ENCODE results near the gene ATP5PD.

Gene ATP5PD

DNA sequence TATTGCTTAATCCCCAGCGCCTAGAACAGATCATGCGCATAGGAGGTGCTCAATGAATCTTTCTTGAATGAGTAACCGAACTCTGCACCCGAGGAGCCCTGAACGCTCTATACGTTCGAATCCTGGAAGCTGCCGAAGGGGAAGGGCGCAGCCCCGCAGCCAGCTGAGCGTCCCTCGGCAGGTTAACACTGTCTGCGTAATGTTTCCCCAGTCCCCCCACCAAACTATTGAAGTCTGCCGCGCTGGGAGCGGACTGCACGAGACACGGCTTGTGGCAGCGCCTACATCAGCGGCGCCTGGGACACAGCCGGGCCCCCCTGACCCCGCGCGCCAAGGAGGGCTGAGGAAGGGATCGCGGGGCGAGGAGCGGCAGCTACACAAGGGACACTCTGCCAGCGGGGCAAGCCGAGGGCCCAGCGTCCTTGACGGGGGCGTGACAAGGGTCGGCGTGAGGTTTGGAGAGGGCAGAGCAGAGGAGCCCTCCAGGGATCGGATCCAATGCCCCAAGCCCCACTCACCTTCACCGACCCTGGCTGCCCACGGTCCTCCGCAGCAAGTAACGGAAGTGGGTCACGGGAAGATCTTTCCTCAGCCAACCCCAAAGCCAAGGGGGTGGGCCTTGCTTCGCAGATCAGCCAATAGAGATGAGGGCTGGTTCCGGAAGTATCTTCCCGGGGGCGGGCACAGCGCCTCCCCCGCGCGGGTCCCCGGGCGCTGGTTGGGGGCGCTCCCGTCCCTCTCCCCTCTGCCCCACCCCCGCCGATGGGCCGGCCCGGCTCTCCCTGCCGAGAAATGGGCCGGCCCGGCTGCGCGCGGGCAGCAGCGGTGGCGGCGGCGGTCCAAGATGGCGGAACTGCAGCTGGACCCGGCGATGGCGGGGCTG, at the start of gene ATP5PD, which contains the start of gene KCTD2:
Gene ATP5PD, minus strand, starts transcription at position 563 of the 883 bp plus-strand sequence. CDS start 4,319 bp downstream, outside the sequence.
Gene KCTD2, plus strand, starts transcription at position 819 of the 883 bp plus-strand sequence. Its CDS starts 26 bp downstream, at position 845.
- DNase-seq (ENCODE audit: low read depth in 2 of 2, low spot score in 1 of 2) = peak; percentile 86 to 93

DNA sequence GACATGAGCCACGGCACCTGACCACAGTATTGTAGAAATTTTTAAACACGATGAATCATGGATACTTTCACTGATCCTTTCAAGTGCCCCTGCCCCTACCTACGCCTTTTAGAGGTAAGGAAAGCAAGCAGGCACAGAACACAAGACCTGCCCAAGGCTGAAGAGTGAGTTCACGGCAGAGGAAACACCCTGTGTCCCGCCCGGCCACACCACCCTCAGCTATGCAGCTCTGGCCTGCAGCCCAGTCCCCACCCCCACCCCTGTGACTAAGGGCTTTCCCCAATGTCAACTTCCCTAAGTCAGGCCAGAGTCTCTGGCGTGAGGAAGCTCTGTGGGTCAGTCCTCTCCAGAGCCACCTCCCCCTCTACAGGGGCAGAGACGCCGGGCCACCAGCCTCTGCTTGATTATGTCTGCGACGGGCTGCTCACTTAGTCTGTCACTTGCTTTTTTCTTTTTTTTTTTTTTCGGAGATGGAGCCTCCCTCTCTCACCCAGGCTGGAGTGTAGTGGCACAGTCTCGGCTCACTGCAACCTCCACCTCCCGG, 49.4 kb upstream of the ATP5PD start:
- no peak for DNase-seq (ENCODE audit: low read depth in 2 of 2, low spot score in 1 of 2)

DNA sequence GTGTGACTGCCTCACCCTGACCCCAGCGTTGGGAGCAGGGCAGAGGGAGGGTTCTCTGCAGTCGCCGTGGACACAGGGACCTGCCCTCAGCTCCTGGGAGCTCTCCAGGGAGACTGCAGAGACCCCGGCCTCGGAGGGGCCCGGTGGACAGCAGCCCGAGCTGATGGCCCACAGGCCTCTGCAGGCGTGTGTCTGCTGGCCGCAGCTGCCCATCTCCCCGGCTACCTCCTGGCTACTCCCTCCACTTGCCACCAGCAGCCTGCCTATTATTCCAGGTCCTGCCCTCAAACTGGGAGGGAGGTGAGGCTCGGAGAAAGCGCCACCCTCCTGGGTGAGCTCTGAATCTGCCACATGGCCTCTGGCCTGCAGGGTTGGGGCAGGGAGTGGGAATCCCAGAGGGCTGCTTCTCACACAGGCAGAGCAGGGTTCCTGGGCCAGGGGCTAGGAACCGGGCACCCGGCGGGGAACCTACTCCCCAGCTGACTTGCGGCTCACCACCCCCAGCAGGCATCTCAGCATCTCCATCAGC, 48.2 kb upstream of the ATP5PD start:
- DNase-seq (ENCODE audit: low read depth in 2 of 2, low spot score in 1 of 2) = no peak

DNA sequence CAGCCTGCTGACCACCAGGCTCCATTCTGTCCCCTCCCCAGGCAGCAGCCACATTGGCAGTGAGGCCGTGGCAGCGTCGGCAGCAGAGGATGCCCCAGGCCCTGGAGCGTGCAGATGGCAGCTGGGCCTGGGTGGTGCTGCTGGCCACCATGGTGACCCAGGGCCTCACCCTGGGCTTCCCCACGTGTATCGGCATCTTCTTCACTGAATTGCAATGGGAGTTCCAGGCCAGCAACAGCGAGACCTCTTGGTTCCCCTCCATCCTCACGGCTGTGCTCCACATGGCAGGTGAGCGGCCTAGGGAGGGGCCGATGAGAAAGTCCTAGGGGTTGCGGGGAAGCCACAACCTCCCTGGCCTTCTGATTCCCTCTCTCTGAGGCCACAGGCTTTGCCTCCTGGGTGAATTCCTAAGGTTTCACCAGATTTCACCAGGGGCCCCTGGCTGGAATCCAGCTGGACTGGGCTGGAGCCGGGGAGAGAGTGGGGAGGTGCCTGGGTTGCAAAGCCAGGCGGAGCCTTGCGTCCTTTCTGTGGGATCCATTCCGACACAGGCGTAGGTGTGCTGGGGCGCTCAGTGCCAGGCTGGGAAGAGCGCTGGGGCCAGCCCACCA, 46.9 kb upstream of the ATP5PD start:
- DNase-seq (ENCODE audit: low read depth in 2 of 2, low spot score in 1 of 2) = no peak

DNA sequence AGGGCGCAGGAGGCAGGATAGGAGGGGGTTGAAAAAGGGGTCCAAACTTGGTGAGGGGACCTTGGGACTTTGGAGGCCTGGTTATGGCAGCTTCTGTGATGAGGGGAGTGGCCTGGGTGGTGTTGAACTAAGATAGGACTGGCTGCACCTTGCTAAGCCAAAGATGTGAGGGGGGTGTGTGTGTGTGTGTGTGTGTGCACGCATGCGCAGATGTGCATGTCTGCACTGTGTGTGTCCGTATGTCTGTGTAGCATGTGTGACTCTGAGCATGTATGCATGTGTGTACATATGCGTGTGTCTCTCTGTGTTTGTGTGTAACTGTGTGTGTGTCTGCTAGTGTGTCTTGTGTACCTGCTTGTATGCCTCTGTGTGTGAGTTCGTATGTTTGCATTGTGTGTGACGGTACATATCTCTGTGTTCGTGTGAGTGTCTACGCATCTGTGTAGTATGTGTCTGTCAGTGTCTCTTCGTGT, 45.1 kb upstream of the ATP5PD start:
- DNase-seq (ENCODE audit: low read depth in 2 of 2, low spot score in 1 of 2) = no peak

DNA sequence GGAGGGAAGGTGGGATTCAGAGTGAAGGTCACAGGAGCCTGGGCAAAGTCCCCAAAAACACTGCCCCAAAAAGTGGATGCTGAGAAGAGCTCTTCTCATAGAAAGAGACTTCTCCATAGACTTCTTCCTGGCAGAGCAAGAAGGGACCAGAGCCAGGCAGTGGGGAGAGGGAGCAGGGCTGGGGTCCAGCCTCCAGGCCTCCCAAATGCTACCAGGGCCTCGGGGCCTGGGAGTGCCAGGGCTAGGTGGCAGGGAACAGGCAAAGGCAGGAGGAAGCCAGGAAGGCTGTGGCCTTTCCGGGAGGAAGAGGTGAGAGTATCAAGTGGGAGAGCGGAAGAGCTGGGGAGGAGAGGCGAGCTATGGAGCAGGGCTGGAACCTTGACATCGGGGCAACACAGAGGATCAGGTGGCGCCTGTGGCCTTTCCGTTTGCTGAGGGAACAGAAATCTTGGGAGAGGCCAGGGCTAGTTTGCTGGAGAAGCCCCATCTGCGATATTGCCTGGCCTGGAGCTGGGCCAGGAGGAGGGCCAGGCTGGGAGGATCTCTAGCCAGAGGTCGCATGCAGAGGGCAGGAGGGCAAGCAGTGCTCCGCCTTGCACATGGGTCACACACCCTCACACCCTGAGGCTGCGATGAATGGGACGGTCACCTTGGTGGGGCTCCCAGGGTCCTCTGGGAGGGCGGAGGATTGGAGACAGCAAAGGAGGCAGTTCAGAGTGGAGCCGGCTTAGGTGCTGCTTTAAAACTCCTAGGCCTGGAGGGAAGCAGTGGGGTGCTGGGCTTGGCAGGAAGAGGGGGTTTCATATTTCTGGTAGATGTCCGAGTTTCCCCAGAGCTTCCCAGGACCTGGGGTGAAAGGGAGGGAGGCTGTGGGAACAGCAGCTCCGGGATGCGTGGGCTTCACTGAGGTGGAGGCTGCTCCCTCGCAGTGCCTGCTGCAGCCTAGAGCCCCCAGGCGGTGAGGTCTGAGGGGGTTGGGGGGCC, 44.4 kb upstream of the ATP5PD start:
- DNase-seq (ENCODE audit: low read depth in 2 of 2, low spot score in 1 of 2) = no peak

DNA sequence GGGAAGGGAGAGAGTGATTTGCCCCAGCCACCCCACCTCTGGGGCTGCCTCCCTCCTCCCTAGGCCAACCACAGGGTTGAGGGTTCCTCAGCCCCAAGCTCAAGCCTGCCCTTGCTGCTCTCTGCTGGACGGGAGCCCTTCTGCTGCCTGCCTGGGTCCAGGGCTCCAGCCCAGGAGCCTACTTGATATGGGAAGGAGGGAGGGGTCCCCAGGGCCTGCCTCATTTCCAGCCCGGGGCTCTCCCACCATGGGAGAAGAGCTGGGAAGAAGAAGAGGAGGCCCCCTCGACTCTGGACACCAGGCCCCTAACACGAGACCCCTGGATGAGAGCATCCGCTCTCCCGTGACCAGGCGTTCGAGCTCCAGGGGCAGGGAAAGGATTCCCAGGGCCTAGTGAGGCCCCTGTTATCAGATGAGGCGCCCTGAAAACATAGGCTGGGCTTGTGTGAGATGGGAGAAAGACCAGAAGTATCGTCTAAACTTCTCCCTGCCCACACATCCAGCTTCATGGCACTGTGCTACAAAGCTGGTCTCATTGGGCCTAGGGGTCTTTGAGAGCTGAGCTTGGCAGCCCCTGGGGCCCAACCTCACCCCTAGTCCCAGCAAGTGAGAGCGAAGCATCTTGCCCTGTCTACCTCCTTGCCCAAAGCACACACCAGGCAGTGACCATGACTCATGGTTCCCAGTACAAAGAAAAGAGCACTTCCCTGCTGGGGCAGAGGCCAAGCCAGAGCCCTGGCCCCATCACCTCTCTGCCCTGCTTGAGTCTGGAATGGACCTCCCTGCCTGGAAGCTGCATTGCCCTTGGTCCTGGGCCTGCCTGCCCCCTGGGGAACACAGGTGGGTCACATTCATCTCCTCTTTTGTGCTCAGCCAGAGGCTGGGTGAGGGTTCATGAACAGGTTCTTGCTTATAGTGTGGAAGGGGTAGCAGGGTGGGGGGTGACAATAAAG, 42.0 kb upstream of the ATP5PD start:
- no peak for DNase-seq (ENCODE audit: low read depth in 2 of 2, low spot score in 1 of 2)

DNA sequence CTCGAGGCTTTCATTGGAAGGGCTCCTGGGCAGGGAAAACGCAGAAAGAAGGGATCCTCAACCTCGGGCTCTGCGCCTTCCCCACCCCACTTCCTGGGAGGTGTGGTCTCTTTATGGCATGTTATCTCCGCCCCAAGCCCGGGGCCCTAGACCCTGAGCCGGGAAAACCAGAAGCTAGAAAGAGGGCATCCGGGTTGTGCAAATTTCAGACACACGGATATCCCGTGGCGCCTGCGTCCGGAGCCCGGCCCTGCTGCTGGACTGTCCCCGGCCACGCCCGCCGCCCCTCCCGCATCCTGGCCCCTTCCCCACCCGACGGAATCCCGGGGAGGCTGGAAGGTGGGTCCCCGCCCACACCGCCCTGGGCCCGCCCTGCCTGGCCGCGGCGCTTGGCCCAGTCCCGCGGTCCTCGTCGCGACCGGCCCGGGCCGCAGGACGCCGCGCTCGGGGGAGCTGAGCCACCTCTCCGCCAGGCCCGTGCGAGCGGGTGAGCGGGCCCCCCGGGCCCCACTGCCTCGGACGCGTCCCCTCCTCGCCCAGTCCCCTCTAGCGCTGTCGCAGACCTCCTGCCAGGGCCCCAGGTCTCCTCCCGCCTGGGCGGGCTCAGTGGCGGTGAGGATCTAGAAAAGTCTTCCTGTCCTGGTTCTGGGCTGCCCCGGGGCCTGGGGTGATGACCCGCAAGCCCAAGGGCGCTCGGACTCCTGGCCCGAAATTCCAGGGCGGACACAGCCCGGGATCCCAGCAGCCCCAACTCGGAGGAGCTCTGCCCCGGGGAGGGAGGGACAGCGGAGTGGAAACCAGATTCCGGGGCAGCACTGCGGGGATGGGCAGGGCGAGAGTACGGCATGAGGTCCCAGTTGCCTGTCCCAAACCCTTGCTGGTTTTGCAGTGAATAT, 41.0 kb upstream of the ATP5PD start, which contains the start of gene SLC16A5:
Gene SLC16A5, plus strand, starts transcription at position 397 of the 896 bp plus-strand sequence. CDS start 5,683 bp downstream, outside the sequence.
- no peak for DNase-seq (ENCODE audit: low read depth in 2 of 2, low spot score in 1 of 2)

DNA sequence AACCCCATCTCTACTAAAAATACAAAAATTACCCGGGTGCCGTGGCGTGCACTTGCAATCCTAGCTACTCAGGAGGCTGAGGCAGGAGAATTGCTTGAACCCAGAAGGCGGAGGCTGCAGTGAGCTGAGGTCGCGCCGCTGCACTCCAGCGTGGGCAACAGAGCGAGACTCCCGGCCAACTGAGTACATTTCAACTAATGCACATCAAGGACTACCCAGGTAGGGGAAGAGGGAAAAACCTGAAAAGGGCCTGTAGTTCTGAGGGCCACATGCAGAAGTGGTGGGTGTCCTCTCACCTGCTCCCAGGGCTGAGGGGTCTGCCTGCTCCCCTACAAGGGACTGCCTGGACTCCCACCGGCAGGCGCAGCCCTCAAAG, 40.4 kb upstream of the ATP5PD start:
- DNase-seq (ENCODE audit: low read depth in 2 of 2, low spot score in 1 of 2) = no peak

DNA sequence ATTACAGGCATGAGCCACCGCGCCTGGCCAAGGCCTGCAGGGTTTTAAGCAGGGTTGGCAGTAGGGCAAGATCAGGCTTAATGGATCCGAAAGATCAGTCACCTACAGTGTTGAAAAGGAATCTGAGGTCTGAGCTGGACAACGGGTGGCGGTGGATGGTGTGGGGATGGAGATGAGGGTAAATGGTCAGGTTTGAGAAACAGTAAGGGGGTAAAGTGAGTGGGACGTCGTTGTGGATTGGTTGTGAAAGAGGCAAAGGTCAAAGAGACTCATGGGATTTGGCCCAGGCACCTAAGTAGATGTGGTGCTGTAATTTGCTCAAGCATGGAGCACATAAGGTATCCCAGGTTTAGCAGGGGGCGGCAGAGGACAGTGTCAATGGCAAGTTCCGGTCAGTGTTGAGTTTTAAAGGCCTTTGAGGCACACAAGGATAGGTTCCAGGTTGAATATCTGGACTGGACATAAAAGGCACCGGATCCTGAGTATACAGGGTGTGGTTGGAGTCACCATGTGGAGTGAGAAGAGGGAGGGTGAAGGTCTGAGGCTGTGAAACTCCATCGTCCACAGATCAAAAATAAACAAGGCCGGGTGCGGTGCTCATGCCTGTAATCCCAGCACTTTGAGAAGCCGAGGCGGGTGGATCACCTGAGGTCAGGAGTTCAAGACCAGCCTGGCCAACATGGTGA, 39.9 kb upstream of the ATP5PD start:
- no peak for DNase-seq (ENCODE audit: low read depth in 2 of 2, low spot score in 1 of 2)

DNA sequence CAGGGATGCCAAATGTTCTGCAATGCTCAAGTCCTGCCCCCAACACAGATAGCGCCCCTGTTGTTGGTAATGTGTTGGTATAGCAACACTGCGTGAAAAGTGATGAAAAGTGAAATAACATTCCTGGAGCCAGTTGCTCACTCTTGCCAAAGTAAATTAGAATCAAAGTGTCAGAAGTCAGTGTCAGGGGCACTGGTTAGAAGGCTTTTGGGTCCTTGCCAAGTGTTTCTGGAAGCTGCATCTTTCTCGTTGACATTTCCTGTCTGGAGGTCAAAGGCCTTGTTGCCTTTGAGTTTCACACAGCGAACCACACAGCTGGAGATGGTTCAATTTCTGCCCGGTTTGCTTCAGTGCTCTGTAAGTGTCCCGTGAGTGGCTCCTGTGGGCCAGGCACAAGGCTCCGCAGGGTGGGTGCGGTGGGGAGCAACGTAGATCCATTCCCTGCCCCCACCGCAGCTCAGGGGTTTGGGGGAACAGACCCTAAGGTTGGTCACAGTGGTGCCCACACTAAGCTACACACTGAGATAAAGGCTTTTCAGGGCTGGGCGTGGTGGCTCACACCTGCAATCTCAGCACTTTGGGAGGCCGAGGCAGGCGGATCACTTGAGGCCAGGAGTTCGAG, 37.4 kb upstream of the ATP5PD start:
- DNase-seq (ENCODE audit: low read depth in 2 of 2, low spot score in 1 of 2) = no peak

DNA sequence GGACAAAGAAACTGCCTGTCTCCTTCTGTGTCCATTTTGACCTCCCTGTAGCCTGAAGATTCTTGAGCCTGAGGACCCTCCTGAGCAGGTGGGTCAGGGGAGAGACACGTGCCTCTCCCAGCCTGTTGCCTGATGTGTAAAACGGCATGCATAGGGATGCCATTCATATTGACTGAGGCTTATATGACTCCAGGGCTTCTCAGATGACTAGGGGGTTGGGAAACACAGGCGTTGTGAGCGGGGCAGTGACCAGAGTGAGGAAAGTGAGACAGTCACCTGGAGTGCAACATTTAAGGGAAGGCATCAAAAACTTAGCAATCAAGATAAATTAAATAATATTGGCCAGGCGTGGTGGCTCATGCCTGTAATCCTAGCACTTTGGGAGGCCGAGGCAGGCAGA, 35.9 kb upstream of the ATP5PD start:
- DNase-seq (ENCODE audit: low read depth in 2 of 2, low spot score in 1 of 2) = no peak

DNA sequence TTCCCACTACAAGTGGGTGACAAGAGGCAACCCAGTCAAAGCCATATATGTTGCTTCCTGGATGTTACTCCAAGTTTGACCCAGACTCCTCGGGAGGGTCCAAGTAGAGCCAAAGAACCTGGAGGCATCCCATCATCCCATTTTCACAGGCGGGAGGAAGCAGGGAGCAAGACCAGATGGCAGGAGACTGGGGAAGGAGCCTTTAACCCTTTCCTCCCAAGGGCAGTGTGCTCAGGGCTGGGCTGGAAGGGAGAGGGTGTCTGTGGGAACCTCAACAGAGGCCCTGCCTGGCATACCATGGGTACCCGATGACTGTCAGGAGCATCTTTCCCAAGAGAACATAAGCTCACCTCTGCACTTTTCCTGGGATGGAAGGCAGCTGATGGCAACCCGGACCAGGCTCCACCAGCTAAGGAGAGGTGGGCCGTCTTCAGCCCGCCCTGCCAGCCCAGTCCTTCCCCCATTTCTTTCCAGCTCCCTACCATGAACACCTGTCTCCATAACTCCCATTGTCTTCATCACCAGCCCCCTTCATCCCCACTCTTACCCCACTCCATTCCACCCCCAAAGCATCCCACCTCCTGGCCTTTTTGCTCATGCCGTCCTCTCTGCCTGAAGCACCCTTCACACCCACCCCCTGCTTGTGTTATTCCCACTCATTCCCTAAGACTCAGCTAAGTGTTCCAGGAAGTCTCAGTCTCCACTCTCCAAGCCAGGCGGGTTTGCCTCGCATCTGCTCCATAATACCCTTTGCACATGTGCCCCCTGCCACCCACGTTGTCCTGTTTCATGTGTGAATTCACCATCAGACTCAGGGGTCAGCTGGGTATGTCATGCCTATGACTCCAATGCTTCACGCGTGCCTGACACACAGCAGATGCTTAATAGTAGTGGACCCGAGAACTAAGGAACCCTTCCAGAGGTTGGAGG, 35.1 kb upstream of the ATP5PD start:
- no peak for DNase-seq (ENCODE audit: low read depth in 2 of 2, low spot score in 1 of 2)

DNA sequence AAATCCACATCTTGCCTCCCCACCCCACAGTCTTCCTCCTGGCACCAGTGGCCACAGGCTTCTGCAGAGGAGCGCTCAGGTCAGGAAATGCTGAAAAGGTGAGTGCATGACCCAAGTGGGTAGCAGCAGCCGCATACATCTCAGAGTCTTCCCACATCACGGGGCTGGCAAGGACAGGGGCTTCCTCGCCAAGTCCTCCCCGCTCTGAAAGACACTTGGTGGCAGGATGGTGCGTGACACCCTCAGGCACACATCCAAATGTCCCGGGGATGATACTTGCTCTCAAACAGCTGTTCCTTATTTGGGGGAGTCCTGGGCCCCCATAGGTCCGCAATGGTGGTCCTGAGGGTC, 32.2 kb upstream of the ATP5PD start:
- DNase-seq (ENCODE audit: low read depth in 2 of 2, low spot score in 1 of 2) = no peak

DNA sequence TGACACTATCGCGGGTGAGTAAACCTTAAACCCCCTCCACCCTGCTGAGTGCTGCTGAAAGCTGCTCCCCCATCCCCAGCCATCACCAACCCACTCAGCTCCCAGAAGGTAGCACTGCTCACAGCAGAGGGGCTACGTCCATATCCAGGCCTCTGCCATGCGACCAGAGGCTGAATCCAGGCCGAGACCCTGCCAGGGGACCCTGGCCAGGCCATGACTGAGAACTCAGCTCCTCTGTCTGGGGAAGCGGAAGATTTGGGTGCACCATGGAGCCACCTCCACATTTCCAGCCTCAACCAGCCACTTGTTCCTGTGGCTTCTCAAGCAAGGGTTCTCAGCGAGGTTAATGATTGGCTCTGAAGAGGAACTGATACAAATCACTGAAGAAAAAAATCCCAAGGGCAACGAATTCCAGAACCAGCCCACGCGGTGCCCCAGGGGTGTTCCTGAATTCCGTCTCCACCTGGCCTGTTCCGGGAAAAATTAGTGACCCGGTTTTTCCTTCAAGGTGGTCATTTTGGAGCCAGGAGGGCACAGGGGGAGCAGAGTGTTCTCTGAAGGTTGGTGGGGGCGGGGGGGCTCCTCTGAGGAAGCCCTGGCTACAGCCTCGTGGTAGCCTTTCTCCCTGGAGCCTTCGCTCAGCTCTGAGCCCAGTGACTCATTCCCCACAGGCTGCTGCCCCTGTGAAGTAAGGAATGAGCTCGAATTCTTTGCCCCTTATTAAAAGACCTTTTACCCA, 31.7 kb upstream of the ATP5PD start:
- no peak for DNase-seq (ENCODE audit: low read depth in 2 of 2, low spot score in 1 of 2)
